Stimulated activated CD4-positive, alpha-beta T cell treated with anti-CD3 and anti-CD28 coated beads, Interleukin-2, amount 100 ng/mL, for 4 hours (primary cell): Measurements from ENCODE around the gene CDC123.
A peak's percentile ranks its signal among the peaks of the same experiment; 100 is the strongest.
"Not testable (repeated sequence)": the region's sequence is repeated elsewhere in the genome, so short reads cannot be mapped to it uniquely, and the experiment has no call there.

Experiments used
- DNase-seq: peaks from one replicate; pipeline ENCODE4 v3.0.0-alpha.2; 2020; ENCODE audit warnings: low read depth

Gene CDC123

GRCh38 chr10:12191715-12192114, 4.3 kb upstream of the CDC123 start:
- DNase-seq = no peak

GRCh38 chr10:12193193-12193592, 2.8 kb upstream of the CDC123 start:
- no peak for DNase-seq

- no peak for DNase-seq
Observed at GRCh38 chr10:12194752-12195271, 1.2 kb upstream of the CDC123 start.

GRCh38 chr10:12195281-12195602, 746 bp upstream of the CDC123 start:
- no peak for DNase-seq

GRCh38 chr10:12196531-12197211, 683 bp downstream of the CDC123 start:
- DNase-seq = no peak

GRCh38 chr10:12198156-12198555, 2.2 kb downstream of the CDC123 start:
- no peak for DNase-seq

- DNase-seq = no peak
Observed at GRCh38 chr10:12200850-12201249, 4.9 kb downstream of the CDC123 start.

GRCh38 chr10:12201543-12201942, 5.6 kb downstream of the CDC123 start:
- DNase-seq = no peak

GRCh38 chr10:12202226-12202625, 6.2 kb downstream of the CDC123 start:
- no peak for DNase-seq

GRCh38 chr10:12205082-12205481, 9.1 kb downstream of the CDC123 start:
- no peak for DNase-seq

- no peak for DNase-seq
Observed at GRCh38 chr10:12207114-12207513, 11.1 kb downstream of the CDC123 start.

- DNase-seq = no peak
Observed at GRCh38 chr10:12208460-12208859, 12.5 kb downstream of the CDC123 start.

- no peak for DNase-seq
Observed at GRCh38 chr10:12212454-12212853, 16.5 kb downstream of the CDC123 start.

GRCh38 chr10:12213621-12214020, 17.6 kb downstream of the CDC123 start:
- no peak for DNase-seq

- no peak for DNase-seq
Observed at GRCh38 chr10:12214093-12214492, 18.1 kb downstream of the CDC123 start.

GRCh38 chr10:12214763-12215218, 18.8 kb downstream of the CDC123 start:
- peak; percentile 19 for DNase-seq

GRCh38 chr10:12218991-12219390, 23.0 kb downstream of the CDC123 start:
- no peak for DNase-seq

- no peak for DNase-seq
Observed at GRCh38 chr10:12221323-12222298, 25.6 kb downstream of the CDC123 start.

GRCh38 chr10:12225444-12225843, 29.5 kb downstream of the CDC123 start:
- no peak for DNase-seq

GRCh38 chr10:12226438-12226837, 30.4 kb downstream of the CDC123 start:
- DNase-seq = not testable (repeated sequence)

GRCh38 chr10:12228851-12229250, 32.9 kb downstream of the CDC123 start:
- no peak for DNase-seq

- DNase-seq = not testable (repeated sequence)
Observed at GRCh38 chr10:12234687-12235086, 38.7 kb downstream of the CDC123 start.

- DNase-seq = no peak
Observed at GRCh38 chr10:12235116-12235694, 39.2 kb downstream of the CDC123 start.
